ENCODE data around the gene RILPL2.
"Not testable (repeated sequence)": the region's sequence is repeated elsewhere in the genome, so short reads cannot be mapped to it uniquely, and the experiment has no call there.

The RILPL2 gene

GRCh38 chr12:123401753-123402683 lies 34.5 kb downstream of the RILPL2 start:
- DNase-seq, result no peak

GRCh38 chr12:123399255-123399617 lies 37.2 kb downstream of the RILPL2 start:
- DNase-seq, result no peak

GRCh38 chr12:123398550-123399254 lies 37.8 kb downstream of the RILPL2 start:
- DNase-seq, result no peak

- no peak for DNase-seq
Observed at GRCh38 chr12:123398177-123398549, 38.3 kb downstream of the RILPL2 start.

GRCh38 chr12:123397400-123397799 lies 39.1 kb downstream of the RILPL2 start:
- no peak for DNase-seq

GRCh38 chr12:123396954-123397353 lies 39.5 kb downstream of the RILPL2 start:
- no peak for DNase-seq

GRCh38 chr12:123396543-123396942 lies 39.9 kb downstream of the RILPL2 start:
- no peak for DNase-seq

GRCh38 chr12:123395236-123395635 lies 41.2 kb downstream of the RILPL2 start:
- DNase-seq, result no peak

- DNase-seq, result no peak
Observed at GRCh38 chr12:123393747-123394146, 42.7 kb downstream of the RILPL2 start.

- no peak for DNase-seq
Observed at GRCh38 chr12:123391546-123392343, 44.7 kb downstream of the RILPL2 start.

GRCh38 chr12:123390498-123391426 lies 45.7 kb downstream of the RILPL2 start:
- DNase-seq, result no peak

- DNase-seq, result no peak
Observed at GRCh38 chr12:123389560-123390351, 46.7 kb downstream of the RILPL2 start.

GRCh38 chr12:123388951-123389559 lies 47.4 kb downstream of the RILPL2 start:
- DNase-seq, result no peak

GRCh38 chr12:123388177-123388950 lies 48.1 kb downstream of the RILPL2 start:
- DNase-seq, result no peak

GRCh38 chr12:123387508-123388176 lies 48.8 kb downstream of the RILPL2 start:
- no peak for DNase-seq

GRCh38 chr12:123385536-123385935 lies 50.9 kb downstream of the RILPL2 start:
- DNase-seq, result not testable (repeated sequence)

- DNase-seq, result no peak
Observed at GRCh38 chr12:123384994-123385376, 51.5 kb downstream of the RILPL2 start.

GRCh38 chr12:123384318-123384993 lies 52.0 kb downstream of the RILPL2 start:
- DNase-seq, result no peak

- no peak for DNase-seq
Observed at GRCh38 chr12:123382684-123383083, 53.8 kb downstream of the RILPL2 start.

Data from NCI-H2081 treated with DMSO at 0.1 percent for 48 hours (cell line).